HG03354 (cell line): ENCODE results near the gene CASP2.

Source experiments
- ATAC-seq: cut with Tn5 transposase; IDR thresholded peaks from one replicate; pipeline ENCODE4 v1.9.1; 2021; ENCODE audit warnings: mild to moderate bottlenecking; ENCODE audit not compliant: unreplicated experiment, poor library complexity, severe bottlenecking

Gene CASP2

DNA sequence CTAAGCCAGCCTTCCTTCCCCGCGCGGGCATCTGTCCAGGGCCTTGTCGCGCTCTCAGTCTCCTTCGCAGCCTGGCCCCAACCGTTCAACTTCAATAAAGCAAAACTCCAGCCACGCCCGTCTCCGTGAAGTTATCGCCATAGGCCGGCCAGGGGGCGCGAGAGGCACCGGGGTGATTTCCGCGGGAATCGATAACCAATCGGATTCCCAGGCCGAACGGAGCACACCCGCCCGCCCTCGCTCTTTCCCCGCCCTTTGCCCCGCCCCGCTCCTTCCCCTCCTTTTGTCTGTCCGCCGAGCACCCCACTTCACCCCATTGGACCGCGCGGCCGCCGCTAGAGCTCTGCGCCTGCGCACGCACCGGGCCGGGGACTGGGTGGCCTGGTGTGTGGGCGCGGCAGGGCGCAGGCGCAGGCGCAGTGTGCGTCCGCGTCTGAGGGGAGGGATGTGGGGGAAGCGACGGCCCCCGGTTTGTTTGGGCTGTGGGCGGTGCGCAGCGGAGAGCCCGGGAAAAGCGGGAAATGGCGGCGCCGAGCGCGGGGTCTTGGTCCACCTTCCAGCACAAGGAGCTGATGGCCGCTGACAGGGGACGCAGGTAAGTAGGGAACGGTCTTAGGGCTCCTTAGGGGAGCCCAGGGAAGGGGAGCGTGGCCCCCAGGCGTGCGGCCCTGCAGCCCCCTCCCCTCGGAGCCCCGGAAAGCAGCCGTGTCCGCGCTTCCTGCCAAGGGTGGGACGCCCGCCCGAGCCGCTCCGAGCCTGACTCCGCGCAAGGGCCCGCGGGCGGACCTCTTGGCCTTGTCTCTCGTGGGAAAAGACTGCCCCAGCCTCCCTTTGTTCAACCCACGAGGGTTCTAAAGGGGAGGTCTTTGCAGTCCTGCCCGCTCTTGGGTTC, at the start of gene CASP2:
Gene CASP2 (plus strand): TSS at position 417 of the 892 bp plus-strand sequence. CDS start 105 bp downstream, at position 522.
- peak; percentile 85 for ATAC-seq

DNA sequence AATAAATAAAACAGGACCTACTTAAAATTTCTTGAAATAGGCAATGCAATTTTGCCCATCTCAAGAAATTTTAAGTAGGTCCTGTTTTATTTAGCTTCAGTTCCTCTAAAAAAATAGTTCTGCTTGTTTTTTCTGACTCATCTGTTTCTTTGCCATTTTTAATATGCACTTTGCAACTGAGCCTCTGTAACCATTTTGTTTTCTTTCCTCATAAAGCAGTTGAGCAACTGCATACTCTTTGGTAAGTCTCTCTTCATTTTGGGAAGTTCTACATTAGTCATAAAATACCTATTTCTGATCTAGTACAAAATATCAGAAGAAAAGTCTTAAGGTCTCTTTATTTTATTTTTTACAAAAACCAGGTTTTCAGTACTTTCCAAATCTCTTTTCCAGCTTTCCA, 48.3 kb upstream of the CASP2 start:
- no peak for ATAC-seq

DNA sequence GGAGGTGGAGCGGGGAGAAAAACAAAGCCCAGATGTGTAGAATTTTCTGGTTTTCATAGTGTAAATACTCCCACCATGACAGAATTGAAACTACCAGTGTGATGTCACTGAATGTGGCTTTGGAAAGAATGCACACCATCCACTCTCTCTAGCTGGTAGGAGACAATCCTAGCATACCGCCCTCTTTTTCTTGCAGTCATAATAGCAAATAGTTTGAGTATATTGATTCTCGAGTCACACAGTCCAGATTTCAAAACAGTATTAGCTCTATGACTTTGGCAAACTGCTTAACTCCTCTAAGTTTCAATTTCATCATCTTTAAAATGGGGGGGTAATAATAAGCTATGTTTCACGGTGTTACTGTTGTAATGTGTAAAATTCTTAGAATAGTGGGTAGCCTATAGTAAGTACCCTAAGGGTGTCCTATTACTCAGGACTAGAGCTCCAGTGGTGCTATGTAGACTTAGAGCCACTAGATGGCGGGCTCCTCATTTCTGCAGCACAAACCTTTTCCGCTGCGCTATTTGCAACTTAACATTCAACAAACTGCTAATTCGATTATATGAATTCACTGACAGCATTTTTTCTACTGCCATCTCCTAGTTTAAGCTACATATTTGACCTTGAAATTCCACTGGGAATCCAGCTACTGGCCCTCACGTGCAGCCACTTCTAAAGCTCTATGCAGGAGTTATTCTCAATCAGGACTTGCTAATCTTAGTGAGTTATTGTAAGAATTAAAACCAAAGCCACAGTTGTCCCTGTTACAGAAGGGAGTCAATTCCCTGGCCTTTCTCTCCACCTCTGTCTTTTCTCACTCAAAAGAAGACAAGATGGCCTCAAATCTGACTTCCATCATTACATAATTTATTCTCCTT, 47.6 kb upstream of the CASP2 start:
- ATAC-seq = peak; percentile 96

DNA sequence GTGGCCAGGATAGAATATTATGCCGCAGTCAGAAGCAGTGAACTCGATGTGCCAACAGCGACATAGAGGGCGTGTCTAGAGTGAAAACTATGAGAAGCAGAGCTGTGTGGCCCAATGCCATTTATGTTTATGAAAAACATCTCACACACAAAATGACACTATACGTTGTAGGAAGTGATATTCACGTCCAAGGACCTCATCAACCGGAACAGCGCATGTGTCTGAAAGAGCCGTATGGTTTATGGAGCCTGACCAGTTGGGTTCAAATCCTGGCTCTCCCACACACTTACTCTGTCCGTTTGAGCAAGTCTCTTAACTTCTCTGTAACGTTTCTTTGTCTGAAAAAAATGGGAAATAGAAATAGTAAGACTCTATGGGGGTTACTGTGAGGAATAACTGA, 45.8 kb upstream of the CASP2 start:
- no peak for ATAC-seq

DNA sequence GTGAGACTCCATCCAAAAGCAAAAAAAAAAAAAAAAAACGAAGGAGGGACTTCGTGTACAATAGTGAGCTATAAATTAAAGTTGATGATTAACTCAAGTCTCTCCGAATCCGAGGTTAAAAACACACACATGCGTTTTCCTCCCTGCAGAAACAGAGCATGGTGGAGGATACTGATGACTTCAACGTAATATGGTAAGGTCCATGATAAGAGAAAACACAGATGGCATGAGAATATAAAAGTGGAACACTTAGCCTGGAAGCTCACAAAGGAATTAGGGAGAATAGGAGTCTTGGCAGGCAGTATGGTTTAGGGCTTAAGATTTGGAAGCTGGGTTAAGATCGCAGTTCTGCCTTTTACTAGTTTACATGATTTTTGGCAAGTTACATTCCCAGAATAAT, 45.0 kb upstream of the CASP2 start:
- ATAC-seq = no peak

DNA sequence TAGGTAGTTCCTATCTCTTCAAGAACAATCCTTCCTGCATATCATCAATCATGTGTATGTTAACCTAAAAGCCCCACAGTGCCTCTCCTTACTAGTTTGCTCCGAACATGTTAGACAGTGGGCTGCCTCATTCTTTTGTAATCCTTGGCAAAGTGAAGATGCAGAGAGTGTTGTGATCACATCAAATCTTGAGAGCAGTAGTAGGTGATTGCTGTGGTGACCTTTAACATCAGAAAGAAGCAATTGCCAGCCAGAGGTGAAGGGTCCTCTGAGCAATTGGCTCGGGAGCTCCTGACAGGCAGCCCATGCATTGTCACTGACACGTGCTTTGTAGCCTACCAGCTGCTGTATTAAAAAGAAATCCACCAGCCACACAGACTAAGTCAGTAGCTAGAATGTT, 44.5 kb upstream of the CASP2 start:
- ATAC-seq = no peak

DNA sequence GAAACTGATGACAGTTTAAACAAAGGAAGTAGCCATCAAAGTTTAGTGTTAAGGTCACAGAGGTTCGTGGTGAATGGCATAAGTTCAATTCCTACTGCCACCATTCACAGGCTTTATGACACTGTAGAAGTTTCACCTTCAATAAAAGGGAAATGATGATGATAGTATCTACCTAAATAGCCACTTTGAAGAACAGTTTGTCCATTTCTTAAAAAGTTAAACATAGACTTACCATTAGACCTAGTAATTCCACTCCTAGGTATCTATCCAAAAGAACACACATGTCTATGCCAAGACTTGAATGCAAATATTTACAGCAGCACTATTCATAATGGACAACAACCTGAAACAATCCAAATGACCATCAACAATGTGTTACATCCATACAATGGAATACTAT, 43.8 kb upstream of the CASP2 start:
- no peak for ATAC-seq

DNA sequence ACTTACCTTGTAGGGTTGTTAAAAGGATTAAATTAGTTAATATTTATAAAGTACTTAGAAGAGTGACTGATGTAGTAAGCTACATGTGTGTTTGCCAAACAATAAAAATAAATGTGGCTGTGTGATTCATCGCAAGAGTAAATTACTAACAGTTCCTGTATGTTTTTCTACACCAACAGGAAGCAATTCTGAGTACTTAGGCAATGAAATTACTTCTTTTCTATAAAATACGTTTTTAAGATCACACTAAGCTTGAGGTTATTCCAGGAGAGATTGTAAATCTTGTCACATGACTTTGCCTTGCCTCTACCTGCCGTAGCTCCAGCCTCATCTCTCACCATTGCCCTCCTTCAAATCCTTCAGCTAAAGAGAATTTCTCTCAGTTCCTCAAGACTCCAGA, 43.0 kb upstream of the CASP2 start:
- ATAC-seq = no peak

DNA sequence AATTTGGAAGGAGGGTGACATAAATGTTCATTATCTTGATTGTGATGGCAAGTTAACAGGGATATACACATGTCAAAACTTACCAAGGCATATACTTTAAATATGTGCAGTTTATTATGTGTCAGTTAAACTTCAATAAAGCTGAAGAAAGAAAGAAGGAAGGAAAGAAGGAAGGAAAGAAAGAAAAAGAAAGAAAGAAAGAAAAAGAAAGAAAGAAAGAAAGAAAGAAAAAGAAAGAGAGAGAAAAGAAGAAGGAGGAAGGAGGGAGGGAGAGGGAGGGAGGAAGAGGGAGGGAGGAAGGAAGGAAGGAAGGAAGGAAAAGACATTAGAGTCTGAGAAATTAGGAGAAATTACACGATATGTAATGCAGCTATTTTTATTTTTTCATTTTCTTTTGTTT, 40.8 kb upstream of the CASP2 start:
- ATAC-seq = no peak

DNA sequence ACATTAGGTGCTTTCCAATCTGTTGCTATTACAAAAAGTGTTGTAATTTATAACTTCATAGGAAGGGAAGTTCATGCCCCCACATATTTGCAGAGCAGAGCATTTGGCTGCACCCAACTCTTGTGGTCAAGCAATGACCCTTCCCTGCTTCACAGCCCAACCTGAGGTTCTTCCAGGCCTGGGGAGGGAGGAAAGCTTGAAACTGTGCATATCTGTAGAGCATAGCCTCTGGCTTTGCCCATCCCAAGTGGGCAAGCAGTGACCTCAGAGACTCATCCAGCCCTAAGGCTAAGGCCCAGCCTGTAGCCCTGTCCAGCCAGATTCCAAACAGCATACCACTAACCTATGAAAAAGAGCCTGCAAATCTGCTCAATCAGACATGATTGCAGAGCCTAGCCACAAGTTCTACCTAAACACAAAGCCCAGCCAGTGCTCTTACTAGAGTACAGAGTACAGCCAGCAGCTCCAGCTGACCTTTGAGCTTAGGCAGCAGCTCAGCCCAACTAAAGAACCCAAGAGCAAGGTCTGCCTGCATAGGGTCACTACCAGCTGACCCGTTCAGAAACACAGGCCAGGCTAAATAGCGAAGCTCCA, 39.3 kb upstream of the CASP2 start:
- no peak for ATAC-seq

DNA sequence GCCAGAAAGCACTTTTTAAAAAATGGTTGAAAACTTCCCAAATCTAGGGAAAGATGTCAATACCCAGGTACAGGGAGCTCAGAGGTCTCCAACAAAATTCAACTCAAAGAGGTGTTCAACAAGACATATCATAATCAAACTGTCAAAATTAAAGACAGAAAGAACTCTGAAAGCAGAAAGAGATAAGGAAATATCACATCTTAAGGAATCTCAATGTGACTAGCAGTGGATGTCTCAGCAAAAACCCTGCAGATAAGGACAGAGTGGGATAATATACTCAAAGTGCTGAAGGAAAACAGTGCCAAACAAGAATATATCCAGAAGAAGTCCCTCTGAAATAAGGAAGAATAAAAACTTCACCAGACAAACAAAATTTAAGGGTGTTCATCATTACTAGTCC, 38.0 kb upstream of the CASP2 start:
- no peak for ATAC-seq

DNA sequence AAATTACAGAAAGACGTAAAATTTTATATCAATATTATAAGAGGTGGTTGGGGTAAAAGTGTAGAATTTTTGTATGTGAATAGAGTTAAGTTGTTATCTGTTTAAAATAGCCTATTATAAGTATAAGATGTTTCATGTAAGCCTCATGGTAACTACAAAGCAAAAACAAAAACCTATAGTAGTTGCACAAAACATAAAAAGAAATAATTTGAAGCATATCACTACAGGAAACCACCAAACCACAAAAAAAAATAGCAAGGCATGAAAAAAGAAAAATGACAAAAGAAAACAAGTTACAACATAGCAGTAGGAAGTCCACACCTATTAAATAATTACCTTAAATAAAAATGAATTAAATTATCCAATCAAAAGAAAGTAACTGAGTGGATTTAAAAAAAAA, 37.3 kb upstream of the CASP2 start:
- ATAC-seq = no peak

DNA sequence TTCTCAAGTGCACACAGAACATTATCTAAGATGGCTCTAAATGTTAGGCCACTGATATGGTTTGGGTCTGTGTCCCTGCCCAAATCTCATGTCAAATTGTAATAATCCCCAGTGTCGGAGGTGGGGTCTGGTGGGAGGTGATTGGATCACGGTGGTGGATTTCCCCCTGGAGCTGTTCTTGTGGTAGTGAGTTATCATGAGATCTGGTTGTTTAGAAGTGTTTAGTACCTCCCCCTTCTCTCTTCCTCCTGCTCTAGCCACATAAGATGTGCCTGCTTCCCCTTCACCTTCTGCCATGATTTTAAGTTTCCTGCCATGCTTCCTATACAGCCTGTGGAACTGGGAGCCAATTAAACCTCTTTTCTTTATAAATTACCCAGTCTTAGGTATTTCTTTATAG, 36.1 kb upstream of the CASP2 start:
- no peak for ATAC-seq

DNA sequence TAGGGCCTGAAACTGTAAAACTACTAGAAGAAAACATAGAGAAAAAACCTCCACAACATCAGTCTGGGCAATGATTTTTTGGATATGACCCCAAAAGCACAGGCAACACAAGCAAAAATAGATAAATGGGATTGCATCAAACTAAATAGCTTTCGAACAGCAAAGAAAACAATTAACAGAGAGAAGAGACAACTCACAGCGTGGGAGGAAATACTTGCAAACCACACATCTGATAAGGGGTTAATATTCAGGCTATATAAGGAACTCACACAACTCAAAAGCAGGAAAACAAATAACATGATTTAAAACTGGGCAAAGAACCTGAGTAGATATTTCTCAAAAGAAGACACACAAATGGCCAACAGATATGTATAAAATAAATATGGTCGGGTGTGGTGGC, 32.6 kb upstream of the CASP2 start:
- ATAC-seq = no peak

DNA sequence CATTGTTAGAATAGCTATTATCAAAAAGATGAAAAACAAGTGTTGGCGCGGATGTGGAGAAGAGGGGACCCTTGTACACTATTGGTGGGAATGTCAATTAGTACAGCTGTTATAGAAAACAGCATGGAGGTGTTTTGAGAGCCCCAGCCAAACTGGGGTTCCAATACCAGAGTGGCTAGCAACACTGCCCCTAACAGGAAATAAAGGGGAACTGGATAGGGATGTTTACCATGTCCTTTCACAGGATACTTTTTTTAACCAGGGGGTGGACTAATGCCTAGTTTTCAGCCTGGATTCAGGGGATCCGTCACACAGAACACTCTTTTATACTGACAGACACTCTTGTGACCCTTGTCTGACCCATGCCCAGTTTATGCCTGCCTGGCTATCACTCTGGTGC, 31.8 kb upstream of the CASP2 start:
- peak; percentile 29 for ATAC-seq

DNA sequence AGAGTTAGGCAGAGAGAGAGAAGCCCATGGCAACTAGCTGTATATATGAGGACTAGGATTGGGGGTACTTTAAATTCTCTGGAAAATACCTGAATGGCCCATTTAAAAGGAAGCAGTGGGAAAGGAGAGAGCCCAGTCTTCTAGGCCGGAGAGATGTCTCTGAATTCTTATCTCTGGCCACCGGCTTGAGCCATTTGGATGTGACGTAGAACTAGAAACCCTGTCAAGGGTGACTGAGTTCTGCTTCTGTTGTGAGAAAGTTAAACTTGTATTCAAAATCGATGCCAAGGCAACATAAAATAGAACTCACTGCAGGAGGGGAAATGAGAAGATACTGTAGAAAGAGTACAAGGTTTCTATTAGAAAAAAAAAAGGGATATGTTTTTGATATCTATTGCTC, 31.2 kb upstream of the CASP2 start:
- peak; percentile 89 for ATAC-seq

DNA sequence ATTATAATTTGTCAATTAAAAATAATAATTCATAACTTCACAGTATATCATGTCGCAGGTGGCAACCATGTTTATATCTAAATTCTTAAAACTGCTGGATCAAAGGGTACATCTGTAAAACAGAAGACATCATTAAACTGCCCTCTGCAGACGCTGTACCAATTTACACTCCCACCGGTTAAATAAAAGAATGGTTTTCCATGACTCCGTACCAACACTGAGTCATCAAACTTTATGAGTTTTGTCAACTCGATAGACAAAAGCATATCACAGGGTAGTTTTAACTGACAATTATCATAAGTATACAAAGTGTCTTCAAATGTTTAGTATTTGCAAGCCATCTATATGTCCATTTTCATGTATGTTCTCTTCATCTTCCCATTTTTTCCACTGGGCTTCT, 30.6 kb upstream of the CASP2 start:
- no peak for ATAC-seq

DNA sequence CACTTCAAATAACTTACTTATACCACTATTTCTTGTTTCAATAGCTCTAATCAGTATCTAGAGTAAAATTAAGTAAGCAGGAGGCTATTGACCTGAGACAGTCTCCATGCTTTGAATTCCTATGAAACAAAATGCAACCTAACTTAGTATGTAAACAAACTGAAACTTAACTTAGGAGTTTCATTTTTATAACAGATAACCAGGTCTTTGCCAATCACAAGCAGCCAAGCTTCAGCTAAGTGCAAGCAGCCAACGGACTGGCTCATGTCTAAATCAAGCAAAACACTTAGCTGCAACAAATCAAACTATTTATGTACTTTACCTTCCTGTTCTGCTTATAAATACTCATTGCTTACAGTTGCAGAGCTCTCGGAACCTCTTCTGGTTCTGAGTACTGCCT, 29.3 kb upstream of the CASP2 start:
- ATAC-seq = peak; percentile 37

DNA sequence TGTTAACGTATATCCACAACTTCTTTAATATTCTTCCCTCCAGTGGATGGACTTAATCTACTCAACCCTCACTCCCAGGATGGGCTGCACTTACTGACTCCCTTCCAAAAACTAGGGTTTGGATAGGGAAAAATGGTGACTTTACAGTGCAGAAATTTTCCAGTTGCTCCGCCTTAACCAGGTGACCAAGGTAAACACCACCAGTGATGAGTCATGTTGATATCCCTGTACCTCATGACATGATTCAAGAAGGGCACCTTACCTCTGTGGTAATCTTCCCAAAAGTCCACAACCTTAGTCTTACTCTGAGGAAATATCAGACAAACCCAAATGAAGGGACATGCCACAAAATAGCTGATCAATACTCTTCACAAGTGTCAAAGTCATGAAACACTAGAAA, 28.4 kb upstream of the CASP2 start:
- no peak for ATAC-seq

DNA sequence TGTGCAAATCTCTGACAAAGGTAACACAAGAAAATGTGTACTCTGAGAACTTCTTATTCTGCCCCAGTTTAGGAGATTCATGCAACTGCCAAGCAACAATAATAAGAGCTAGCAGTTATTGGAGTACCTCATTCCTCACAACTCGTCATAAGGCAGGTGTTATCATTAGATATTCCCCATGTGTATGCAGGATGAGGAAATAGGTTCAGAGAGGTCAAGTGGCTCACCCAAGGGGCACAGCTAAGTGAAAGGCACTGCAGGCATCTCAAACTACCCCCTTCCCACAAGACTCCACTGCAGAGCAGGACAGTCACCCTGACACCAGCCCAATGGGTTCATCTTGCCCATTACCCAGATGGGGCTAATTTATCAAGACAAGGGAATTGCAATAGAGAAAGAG, 26.2 kb upstream of the CASP2 start:
- no peak for ATAC-seq
